Astrocyte of the cerebellum (primary cell): ENCODE results near the gene SLC25A22.

Experiments
- DNase-seq: peaks from one replicate; pipeline ENCODE4 v3.0.0-alpha.2; 2011; ENCODE audit warnings: low read depth
- H3K4me3 ChIP-seq: 2 replicates; pipeline ENCODE4 v1.5.1; 2011; ENCODE audit warnings: mild to moderate bottlenecking, low read depth, low read length, moderate library complexity
- in situ Hi-C: cut with HindIII; loops from 2 replicates; pipeline ENCODE4 v1.10.0; 2017; ENCODE audit warnings: low sequenced_read_pairs
- TF ChIP-seq, protein P1 (sequence below): IDR thresholded peaks from 2 replicates; pipeline ENCODE4 v1.5.1; 2012; ENCODE audit warnings: low read length, low read depth, moderate library complexity, mild to moderate bottlenecking; ENCODE audit errors: missing control alignments

The SLC25A22 gene

DNA sequence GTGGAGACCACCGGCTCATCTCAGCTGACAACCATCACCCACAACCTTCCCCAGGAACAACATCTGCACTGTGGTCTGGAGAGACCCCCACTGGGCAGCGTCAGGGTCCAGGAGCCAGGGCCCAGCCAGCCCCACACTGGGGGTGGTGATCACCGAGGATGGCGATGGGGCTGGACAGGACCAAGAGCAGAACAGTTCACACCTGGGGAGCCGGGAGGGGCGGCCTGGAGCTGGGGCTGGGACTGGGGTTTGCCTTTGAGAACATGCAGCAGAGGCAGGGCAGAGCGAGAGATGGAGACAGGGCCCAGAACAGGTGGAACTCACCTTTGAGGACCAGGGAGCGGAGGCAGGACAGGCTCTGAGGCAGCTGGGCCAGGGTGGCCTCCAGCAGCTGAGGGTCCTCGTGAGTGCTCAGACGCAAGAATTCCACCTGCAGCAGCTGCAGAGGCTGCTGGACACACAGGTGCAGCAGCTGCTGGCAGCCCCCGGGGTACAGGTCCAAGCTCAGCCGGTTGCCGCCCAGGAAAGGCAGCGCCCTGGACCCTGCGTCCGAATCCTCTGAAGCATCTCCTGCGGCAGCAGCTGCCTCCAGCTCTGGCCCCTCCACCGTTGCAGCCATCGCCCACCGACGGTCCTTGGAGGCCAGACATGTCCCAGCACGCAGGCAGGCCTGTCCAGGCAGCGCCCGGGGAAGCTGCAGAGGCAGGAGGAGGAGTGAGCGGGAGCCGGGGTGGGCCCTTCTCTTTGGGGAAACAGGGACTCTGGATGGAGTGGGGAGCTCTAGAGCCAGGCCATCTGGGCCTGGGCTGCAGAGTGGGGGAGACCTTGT lies 5.9 kb upstream of the SLC25A22 start:
- peak overlapping the region; percentile 51 for H3K4me3 ChIP-seq
- DNase-seq = no peak
- TF ChIP-seq, protein P1, sequence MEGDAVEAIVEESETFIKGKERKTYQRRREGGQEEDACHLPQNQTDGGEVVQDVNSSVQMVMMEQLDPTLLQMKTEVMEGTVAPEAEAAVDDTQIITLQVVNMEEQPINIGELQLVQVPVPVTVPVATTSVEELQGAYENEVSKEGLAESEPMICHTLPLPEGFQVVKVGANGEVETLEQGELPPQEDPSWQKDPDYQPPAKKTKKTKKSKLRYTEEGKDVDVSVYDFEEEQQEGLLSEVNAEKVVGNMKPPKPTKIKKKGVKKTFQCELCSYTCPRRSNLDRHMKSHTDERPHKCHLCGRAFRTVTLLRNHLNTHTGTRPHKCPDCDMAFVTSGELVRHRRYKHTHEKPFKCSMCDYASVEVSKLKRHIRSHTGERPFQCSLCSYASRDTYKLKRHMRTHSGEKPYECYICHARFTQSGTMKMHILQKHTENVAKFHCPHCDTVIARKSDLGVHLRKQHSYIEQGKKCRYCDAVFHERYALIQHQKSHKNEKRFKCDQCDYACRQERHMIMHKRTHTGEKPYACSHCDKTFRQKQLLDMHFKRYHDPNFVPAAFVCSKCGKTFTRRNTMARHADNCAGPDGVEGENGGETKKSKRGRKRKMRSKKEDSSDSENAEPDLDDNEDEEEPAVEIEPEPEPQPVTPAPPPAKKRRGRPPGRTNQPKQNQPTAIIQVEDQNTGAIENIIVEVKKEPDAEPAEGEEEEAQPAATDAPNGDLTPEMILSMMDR = no peak
- in situ Hi-C loops = no loop called here

DNA sequence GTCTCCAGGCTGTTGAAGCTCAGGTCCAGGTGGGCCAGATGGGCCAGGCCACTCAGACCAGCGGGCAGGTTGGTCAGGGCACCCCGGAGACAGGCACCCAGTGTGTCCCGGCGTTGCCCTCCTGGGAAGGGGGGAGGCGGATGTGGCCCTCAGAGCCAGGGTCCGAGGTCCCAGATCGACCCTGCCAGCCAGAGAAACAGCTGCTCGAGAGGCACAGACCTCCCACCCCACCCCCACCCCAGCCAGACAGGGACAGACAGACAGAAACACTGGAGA lies 5.3 kb upstream of the SLC25A22 start:
- no peak for DNase-seq
- peak overlapping the region; percentile 51 for H3K4me3 ChIP-seq
- in situ Hi-C loops = no loop called here
- TF ChIP-seq, protein P1 = no peak

DNA sequence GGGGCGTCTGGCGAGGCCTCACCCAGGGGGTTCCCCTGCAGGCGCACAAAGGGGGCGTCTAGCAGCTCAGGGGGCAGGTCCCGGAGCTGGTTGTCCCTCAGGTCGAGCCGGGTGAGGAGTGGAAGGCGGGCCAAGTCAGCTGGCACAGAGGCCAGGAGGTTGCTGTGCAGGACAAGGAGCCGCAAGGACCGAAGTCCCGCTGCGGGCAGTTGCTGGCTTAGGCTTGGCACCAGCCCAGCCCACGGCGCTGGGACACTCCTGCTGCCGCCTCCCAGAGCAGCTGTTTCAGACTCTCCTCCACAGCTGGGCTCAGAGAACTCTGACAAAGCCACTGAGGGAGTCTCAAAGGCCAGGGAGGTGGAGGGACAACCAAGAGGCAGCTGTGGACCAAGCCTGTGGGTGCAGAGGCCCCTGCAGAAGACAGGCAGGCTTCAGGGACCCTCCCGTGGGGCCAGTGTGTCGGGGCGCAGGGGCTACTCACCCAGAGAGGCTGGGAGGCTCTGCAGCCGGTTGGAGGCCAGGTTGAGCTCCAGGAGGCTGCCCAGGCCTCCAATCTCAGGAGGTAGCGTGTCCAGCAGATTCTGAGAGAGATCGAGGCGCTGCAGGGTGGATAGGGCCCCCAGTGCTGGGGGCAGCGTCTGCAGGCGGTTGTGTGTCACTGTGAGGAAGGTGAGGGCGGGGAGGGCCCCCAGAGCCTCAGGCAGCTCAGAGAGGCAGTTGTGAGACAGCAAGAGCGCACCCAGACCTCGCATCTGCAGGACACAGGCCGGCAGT lies 4.8 kb upstream of the SLC25A22 start:
- DNase-seq = no peak
- TF ChIP-seq, protein P1 = no peak
- H3K4me3 ChIP-seq = no peak overlapping the region
- in situ Hi-C loops = no loop called here

DNA sequence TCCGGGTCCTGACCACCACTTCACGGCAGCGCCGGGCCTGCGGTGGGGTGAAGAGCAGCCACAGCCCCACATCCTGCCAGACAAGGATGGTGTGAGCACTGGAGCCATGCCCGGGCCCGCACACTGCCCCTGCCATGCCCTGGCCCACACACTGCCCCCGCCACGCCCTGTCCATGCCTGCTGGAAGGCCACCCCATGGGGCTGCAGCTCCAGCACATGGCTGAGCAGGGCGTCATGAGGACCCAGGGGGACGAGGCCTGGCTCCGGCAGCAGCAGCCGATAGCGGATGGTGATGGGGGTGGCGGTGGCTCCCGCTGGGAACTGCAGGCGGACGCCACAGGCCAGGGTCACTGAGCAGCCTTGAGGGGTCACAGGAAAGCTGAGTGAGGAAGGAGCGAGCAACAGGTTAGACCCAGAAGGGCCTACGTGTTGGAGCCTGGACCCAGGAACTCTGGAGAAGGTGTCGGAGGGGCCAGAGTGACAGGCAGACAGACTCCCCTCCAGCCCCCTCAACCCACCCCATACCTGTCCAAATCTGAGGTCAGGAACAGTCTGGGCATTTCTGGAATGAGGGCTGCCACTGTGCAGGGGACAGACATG lies 4.0 kb upstream of the SLC25A22 start:
- no peak overlapping the region for H3K4me3 ChIP-seq
- in situ Hi-C loops = no loop called here
- TF ChIP-seq, protein P1 = no peak
- no peak for DNase-seq

DNA sequence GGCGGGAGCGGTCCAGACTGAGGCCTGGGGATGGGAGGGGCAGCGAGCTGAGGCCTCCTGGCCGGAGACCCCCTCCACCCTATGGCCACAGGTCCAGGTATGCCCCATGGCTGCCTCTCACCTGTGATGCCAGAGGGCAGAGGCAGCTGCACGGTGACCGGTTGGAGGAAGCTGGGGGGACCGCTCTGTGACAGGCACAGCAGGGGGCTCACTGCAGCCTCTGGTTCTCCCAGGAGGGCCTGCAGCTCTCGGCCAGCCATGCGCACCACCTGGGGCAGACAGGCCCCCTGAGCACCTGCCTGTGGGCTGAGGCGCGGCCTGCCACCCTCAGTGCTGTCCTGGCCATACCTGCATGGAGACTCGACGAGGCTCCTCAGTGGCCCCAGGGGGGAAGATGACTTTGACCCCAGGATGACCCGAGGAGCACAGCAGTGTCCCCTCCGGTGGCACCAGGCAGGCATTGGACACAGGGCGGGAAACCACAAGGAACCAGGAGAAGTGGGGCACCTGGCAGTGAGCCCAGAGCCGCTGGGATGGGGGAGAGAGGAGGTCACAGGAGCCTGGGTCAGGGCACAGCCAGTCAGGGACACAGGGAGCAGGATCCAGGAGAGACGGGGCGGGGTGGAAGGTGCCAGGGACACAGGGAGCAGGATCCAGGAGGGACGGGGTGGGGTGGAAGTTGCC lies 3.2 kb upstream of the SLC25A22 start:
- DNase-seq = no peak
- no peak overlapping the region for H3K4me3 ChIP-seq
- TF ChIP-seq, protein P1 = no peak
- in situ Hi-C loops = no loop called here

DNA sequence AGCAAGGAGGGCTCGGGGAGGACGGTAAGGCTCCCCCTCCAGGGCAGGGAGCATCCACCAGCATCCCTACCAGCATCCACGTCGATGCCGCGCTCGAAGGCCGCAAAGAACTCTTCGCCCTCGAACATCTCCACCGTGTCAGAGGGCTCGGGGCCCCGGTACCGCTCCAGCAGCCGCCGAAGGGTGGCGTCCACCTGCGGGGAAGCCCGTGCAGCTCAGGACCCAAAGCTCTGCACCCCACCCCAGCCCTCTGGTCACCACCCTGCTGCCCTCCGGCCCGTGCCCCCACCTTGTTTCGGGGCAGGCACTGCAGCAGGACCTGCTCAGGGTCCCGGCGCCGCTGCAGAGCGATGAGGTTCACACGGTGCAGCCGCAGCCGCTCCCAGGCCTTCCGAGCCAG lies 2.4 kb upstream of the SLC25A22 start:
- no peak for DNase-seq
- H3K4me3 ChIP-seq = no peak overlapping the region
- TF ChIP-seq, protein P1 = no peak
- in situ Hi-C loops = no loop called here
